Stimulated activated CD4-positive, alpha-beta T cell treated with anti-CD3 and anti-CD28 coated beads, Interleukin-15, amount 100 ng/mL, for 48 hours (primary cell): Measurements from ENCODE around the gene NABP1.

Experiments used
- DNase-seq, 2 donors: peaks; one replicate each; pipeline ENCODE4 v3.0.0-alpha.2; 2020; ENCODE audit warnings: low read depth in 2 of 2

NABP1 gene

GRCh38 chr2:191707542-191707941 is 29.6 kb downstream of the NABP1 start:
- DNase-seq, result no peak

GRCh38 chr2:191710411-191710900 is 32.5 kb downstream of the NABP1 start:
- DNase-seq, result no peak

GRCh38 chr2:191711621-191712020 is 33.7 kb downstream of the NABP1 start:
- no peak for DNase-seq

- DNase-seq, result no peak
Measured at GRCh38 chr2:191713837-191714236, 35.9 kb downstream of the NABP1 start.

GRCh38 chr2:191714925-191715324 is 37.0 kb downstream of the NABP1 start:
- no peak for DNase-seq

GRCh38 chr2:191715471-191715870 is 37.5 kb downstream of the NABP1 start:
- DNase-seq, result no peak

- DNase-seq, result no peak
Measured at GRCh38 chr2:191719261-191719660, 41.3 kb downstream of the NABP1 start.

- DNase-seq, result no peak
Measured at GRCh38 chr2:191719938-191720337, 42.0 kb downstream of the NABP1 start.

- DNase-seq, result no peak
Measured at GRCh38 chr2:191721331-191721730, 43.4 kb downstream of the NABP1 start.

GRCh38 chr2:191724015-191724414 is 46.1 kb downstream of the NABP1 start:
- no peak for DNase-seq

GRCh38 chr2:191728750-191729624 is 51.1 kb downstream of the NABP1 start:
- DNase-seq, result no peak

- no peak for DNase-seq
Measured at GRCh38 chr2:191730263-191730662, 52.3 kb downstream of the NABP1 start.
